GM21717 (cell line): ENCODE results near the gene SMAD5.

ENCODE experiments used
- ATAC-seq: cut with Tn5 transposase; IDR thresholded peaks from one replicate; pipeline ENCODE4 v1.9.1; 2021; ENCODE audit warnings: mild to moderate bottlenecking, moderate library complexity; ENCODE audit not compliant: unreplicated experiment

SMAD5 gene

GRCh38 chr5:136194576-136194975 is 61.9 kb downstream of the SMAD5 start:
- ATAC-seq = no peak

GRCh38 chr5:136195971-136196820 is 63.6 kb downstream of the SMAD5 start:
- ATAC-seq = no peak

DNA sequence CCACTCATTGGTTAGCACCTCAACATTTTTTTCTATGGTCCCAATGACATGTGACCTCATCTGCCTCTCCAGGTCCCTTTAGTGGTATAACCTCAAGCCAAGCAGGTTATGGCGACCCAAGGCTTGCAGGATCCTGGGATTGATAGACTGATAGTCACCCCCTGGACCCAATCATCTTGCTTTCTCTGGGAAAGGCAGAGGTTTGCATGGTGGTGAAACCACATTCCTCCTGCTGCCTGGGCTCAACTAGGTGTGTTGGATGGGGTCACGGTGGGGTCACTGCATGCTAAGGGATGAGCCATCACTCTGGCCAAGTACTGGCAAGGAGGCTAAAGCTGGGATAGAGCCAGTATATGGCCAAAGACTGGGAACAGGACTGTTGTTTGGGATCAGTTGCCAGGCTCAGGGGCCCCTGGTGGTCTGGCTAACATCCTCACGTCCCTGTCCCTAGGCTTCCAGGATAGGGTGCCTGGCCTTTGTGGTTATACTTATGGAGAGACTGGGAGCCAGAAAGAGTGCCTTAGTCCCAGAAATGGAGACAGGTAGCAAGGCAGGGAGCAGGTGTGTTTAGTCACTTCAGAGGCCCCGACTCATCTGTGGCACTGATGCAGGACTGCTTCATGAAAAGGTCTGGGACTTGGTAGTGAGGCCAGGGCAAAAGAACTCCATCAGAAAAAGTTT is 65.0 kb downstream of the SMAD5 start:
- no peak for ATAC-seq

GRCh38 chr5:136198453-136198852 is 65.8 kb downstream of the SMAD5 start:
- ATAC-seq = no peak

- ATAC-seq = no peak
These were observed 66.8 kb downstream of the SMAD5 start for GRCh38 chr5:136199408-136199807.

- no peak for ATAC-seq
These were observed 67.5 kb downstream of the SMAD5 start for GRCh38 chr5:136200130-136200529.

DNA sequence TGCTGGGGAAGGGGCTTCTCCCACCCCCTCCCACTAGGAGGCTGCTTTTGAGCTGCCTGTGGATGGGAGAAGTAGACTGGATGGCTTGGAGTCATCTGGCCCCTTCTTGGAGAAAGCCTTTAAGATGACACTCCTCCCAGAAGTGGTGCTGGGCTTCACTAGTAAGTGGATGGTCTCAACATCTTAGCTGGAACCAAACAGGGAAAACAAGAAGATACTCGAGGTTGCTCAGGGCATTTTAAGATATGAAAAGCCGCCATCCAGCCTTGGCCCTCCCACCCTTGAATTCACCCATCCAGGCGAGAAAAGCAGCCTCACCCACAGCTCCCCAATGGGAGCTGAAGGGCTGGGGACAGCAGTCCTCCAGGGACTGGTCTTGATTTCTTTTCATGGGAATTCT is 68.1 kb downstream of the SMAD5 start:
- no peak for ATAC-seq

- no peak for ATAC-seq
These were observed 69.2 kb downstream of the SMAD5 start for GRCh38 chr5:136201870-136202269.

DNA sequence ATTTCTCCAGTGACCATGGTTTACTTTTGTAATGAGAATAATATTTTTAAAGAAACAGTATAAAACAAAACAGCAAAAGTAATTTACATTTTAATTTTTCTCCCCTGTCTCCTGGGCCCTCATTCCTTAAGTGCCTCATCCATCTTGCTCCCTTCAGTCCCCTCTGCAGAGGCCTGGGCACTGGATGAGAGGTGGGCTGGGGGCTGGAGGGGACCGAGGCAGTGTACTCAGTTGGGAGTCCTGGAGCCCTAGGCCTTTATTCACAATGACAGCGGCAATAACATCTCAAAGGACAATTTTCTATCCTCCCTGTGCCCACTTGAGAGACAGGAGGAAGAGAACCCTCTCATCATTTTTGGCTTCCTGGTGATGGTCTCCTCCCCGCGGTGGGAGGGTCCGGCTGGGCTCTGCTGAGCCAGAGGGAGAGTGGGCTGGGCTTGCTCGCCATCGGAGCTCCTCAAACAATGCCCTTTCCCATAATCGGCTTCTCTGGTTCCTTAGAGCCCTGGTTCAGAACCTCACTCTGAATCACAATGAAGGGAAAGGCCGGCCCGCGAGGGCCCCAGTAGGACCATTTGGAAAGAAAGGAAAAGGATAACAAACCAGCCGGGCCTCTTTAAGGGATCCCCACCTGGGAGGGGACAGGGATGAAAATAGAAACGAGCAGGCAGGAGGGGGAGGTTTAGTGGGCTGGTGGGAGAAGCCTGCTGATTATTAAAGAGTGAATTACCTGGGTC is 70.0 kb downstream of the SMAD5 start:
- no peak for ATAC-seq

GRCh38 chr5:136203303-136203922 is 70.8 kb downstream of the SMAD5 start:
- ATAC-seq = no peak

DNA sequence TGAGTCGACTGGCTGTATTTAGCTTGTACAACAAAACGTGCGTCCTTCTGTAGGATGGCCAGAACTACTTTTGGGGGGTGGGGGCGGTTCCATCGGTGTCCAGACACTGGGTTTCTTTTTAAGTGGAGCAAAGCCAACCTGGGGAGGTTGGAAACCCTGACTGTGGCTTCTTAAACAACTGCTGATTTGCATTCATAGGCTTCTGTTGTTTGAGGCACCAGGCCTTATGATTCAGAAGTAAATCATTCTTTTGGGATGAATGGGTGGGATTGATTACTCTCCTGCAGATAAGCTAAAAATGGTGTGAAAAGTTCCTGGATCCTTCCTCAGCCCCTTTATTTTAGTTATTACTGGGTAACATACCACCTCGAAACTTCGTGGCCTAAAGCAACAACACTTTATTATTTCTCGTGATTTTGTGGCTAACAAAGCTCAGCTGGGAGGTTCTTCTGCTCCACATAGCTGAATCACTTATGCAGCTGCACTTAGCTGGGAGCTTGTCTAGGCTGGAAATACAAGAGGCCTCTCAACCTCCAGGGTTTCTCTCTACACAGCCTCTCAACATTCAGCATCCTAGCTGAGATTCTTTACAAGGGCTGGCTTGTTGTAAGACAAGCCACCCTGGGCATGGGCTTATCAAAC is 72.5 kb downstream of the SMAD5 start:
- ATAC-seq = no peak

DNA sequence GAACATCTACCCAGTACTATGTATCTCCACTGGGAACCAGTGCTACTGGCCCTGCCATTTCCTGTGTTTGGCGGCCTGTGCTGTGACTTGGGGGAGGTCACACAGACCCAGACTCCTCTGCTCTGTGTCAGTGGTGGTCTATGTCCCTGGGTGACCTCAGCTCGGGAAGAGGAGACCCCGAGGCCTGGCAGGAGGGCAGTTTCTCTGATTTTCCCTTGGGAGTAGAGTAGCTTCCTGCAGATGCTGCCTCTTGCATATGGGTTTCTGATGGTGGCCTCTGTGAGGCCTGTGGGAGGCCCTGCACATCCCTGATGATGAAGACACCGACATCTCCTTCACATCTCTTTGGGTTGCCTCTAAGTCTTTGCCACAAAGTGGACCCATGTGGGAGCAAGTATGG is 73.3 kb downstream of the SMAD5 start:
- ATAC-seq = no peak

- no peak for ATAC-seq
These were observed 73.7 kb downstream of the SMAD5 start for GRCh38 chr5:136206361-136206760.

GRCh38 chr5:136207631-136208030 is 75.0 kb downstream of the SMAD5 start:
- ATAC-seq = no peak

- no peak for ATAC-seq
These were observed 76.3 kb downstream of the SMAD5 start for GRCh38 chr5:136208916-136209315.

DNA sequence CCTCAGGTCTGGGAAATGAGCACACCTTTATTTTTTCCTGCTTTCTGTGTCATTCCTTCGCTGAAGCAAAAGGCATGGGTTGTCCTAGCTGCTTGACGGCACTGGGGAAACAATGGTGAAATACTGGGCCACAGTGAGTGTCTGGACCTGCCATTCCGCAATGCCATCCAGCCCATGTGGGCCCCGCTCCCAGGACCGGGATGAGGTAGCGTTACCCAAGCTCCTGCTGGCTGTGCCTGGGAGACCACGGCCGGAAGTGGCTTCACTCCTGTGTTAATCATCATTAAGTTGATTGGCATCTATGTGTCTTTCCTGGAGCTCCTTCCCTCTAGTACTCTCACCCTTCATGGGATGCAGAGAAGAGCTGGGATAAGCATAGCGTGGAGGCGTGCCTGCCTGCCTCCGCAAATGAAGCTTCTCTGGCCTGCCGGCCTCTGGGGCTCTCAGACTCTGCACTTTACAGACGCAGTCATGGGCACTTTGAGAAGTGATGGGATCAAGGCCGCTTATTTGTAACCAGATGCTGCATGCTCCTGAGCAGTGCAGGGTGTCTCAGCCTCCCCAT is 76.8 kb downstream of the SMAD5 start:
- no peak for ATAC-seq

DNA sequence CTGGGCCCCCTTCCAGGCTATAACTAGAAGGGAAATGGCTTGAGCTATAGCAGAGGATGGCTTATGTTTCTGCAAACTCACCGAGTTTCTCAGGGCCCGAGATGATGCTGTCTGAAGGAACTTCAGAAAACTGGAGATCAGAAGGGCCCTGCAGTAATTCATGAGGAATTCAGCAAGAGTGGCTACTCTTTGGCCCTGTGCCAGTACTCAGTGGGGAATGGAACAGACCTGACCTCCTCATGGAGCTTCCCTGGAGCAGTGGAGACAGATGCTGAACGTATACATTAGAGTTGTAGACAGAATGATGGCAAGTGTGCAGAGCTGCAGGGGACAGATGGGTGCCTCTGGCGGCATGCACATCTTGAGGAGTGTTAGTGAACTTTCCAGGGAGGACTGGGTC is 77.6 kb downstream of the SMAD5 start:
- ATAC-seq = no peak

DNA sequence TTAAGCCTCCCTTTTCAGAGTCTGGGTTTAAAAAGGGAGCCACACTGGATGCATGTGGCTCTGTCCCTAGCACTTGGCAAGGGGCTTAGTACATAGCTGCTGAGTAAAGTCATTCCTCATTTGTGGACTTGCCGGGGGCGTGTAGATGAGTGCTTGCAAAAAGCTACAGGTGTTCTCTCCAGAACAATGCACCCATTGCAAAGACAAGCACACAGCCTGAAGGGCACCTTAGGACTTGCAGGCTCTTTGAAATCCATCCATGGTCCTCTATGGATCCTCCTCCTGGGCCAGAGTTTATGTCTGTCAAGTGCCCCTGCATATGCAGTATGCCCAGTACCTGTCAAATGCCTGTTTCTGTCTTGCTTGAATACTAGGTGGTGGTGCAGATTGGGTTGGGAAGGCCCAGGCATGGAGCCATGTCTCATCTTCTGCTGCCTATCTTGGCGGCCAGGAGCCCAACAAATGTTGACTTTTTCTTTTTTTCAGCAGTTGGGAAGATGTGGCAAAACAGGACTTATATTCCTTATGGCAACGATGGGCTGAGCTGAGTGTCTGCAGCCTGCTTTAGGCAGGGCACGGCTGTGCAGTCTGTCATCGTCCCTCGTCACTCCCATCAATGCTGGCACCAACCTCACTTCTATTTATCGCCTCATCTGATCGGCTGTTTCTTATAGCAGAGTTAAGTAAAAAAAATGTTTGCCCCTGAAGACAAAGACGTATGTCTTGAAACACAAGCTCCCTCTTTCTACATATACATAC is 78.8 kb downstream of the SMAD5 start:
- ATAC-seq = no peak

DNA sequence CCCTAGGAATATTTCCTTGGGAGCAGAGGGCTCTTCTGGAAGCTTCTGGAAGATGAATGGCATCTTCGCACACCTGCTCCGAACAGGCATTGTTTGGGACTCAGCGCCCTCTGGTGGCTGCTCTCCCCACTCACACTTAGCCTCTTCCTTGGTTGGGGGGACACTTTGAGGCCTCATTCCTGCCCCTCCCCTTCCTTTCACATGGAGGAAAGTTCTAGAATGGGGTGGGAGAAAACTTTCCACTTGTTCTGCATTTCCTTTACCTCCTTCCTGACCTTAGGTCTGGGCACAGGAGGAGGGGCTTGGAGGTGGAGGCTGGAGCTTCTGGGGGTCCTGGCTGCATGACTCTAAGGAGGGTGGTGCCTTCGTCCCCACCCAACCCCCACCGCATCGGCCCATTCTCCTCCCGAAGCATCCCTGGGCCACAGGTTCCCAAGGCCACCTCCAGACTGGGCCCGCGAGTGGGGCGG is 79.6 kb downstream of the SMAD5 start:
- no peak for ATAC-seq
